GM12874 (cell line): Measurements from ENCODE around the gene VSIG1.

ENCODE experiments used
- CTCF ChIP-seq: IDR thresholded peaks from 2 replicates; pipeline ENCODE4 v1.5.1; 2011; ENCODE audit warnings: low read depth, mild to moderate bottlenecking, control low read depth, low read length, moderate library complexity; ENCODE audit not compliant: insufficient read depth

The VSIG1 gene

GRCh38 chrX:108121291-108121690 lies 76.4 kb downstream of the VSIG1 start:
- no peak for TF ChIP-seq CTCF

- no peak for TF ChIP-seq CTCF
Measured at GRCh38 chrX:108122748-108123147, 77.9 kb downstream of the VSIG1 start.

- TF ChIP-seq CTCF, result no peak
Measured at GRCh38 chrX:108123591-108124366, 78.9 kb downstream of the VSIG1 start.

- TF ChIP-seq CTCF, result no peak
Measured at GRCh38 chrX:108126661-108127060, 81.8 kb downstream of the VSIG1 start.

- no peak for TF ChIP-seq CTCF
Measured at GRCh38 chrX:108127152-108127551, 82.3 kb downstream of the VSIG1 start.
